ENCODE data around the gene SHANK3.

The SHANK3 gene

DNA sequence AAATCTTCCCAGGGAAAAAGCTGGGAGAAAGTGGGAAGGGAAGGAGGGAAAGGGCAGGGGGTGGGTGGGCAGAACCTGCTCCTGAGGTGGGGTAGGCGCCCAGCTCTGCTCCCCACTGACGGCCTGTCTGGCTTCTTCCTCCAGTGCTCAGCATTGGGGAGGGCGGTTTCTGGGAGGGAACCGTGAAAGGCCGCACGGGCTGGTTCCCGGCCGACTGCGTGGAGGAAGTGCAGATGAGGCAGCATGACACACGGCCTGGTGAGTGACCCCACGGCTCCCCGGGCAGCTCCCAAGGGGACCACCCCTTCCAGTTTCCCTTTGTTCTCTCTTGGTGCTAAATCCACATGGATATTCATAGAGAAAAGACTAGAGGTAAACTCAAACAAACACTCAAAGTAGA lies 25.9 kb downstream of the SHANK3 start:
- DNase-seq (ENCODE audit: low read depth in 1 of 2, low spot score in 1 of 2): no peak

GRCh38 chr22:50699001-50699755 lies 26.6 kb downstream of the SHANK3 start:
- no peak for DNase-seq (ENCODE audit: low read depth in 1 of 2, low spot score in 1 of 2)

- no peak for DNase-seq (ENCODE audit: low read depth in 1 of 2, low spot score in 1 of 2)
These were observed 27.2 kb downstream of the SHANK3 start for GRCh38 chr22:50699756-50700386.

DNA sequence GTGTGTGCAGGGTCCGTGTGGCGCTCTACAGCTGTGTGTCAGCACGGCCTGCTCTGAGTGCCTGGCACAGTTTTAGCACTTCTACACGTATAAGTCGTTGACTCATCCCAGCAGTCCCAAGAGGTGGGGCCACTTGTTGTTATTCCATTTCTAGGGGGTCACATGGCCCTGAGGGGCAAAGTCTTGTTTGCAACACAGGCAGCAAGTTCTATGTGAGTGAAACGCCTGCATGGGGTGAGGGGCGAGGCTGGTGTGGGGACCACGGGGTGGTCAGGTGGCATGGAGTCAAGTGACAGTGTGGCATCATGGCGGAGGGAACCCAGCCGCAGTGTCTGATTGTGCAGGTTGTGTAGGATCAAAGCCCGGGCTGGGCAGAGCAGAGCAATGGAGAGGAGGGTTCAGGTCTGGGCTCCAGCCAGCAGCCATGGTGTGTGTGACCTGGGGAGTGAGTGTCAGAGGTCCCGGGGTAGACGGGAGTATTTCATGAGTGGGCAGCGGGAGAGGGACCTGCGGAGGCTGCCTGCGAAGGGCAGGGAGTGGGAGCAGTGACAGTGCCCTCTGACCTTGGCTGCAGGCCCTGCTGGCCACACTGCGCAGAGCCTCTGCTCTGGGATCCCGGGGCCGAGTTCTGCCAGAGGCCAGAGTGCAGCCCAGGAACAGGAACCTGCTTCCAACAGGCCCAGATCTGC lies 27.9 kb downstream of the SHANK3 start:
- DNase-seq (ENCODE audit: low read depth in 1 of 2, low spot score in 1 of 2): no peak

GRCh38 chr22:50701076-50701419 lies 28.4 kb downstream of the SHANK3 start:
- DNase-seq (ENCODE audit: low read depth in 1 of 2, low spot score in 1 of 2): no peak

- DNase-seq (ENCODE audit: low read depth in 1 of 2, low spot score in 1 of 2): no peak
These were observed 29.0 kb downstream of the SHANK3 start for GRCh38 chr22:50701428-50702154.

DNA sequence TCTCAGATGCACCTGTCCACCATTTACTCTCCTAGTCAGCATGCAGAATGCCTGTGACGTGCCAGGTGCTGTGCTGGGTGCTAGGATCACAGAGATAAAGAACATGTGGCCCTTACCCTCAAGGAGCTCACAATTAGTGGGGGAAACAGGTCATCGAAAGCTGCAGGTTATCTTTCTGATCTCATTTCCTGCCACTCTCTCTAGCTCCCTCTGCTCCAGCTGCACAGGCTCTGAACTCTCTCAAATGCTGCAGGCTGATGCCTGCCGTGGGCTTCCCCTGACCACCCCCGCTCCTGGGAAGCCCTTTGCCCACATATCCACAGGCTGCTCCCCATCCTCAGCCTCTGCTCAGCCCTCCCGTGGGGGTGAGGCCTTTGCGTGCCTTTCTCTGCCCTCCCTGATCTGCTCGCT lies 29.6 kb downstream of the SHANK3 start:
- no peak for DNase-seq (ENCODE audit: low read depth in 1 of 2, low spot score in 1 of 2)

GRCh38 chr22:50702821-50703725 lies 30.4 kb downstream of the SHANK3 start:
- DNase-seq (ENCODE audit: low read depth in 1 of 2, low spot score in 1 of 2): no peak

DNA sequence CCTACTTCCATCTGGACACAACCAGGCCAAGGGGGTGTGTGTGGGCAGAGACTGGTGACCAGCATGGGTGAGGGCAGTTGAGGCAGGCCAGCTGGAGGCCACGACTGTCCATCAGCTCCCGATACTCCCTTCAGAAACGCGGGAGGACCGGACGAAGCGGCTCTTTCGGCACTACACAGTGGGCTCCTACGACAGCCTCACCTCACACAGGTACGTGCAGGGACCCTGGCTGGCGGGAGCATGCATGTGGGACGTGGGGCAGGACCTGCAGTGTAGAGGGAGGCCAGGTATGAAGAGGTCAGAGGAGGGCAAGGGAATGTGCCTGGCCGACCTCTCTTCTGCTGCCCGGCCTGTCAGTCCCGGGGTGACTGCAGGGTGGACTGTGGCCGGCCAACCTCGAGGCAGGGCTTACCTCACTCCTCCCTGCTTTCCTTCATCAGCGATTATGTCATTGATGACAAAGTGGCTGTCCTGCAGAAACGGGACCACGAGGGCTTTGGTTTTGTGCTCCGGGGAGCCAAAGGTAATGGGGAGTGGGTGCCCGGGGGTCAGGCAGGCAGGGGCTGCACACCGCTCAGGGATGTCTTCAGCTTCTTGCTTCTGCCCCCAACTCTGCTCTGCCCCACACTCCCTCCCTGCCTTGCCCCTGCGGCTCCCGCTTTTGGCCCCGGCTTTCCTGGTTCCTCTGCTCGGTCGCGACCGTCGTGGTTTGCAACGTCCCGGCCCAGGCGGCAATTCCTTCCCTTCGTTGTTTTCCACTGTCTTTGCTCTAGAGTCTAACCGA lies 31.3 kb downstream of the SHANK3 start:
- DNase-seq (ENCODE audit: low read depth in 1 of 2, low spot score in 1 of 2): no peak

DNA sequence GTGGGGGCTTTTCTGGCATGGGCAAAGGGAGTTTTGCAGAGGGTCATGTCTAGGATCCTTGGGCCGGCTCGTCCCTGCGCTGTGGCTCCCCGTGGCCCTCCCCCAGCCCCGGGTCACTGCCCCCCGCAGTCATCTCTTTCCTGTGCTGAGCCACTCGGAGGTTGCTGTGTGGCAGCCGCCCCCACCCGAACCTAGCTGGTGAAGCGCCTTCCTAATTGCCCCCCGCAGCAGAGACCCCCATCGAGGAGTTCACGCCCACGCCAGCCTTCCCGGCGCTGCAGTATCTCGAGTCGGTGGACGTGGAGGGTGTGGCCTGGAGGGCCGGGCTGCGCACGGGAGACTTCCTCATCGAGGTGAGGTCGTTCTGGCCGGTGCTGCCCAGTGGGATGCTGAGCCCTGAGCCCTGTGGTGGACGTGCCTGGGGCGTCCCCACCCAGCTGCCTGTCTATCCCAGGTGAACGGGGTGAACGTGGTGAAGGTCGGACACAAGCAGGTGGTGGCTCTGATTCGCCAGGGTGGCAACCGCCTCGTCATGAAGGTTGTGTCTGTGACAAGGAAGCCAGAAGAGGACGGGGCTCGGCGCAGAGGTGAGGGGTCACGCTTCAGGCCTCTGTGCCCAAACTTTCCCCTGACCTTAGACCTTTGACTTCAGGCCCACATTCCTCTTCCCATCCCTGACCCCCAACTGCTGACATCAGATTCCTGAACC lies 32.0 kb downstream of the SHANK3 start:
- DNase-seq (ENCODE audit: low read depth in 1 of 2, low spot score in 1 of 2): no peak

DNA sequence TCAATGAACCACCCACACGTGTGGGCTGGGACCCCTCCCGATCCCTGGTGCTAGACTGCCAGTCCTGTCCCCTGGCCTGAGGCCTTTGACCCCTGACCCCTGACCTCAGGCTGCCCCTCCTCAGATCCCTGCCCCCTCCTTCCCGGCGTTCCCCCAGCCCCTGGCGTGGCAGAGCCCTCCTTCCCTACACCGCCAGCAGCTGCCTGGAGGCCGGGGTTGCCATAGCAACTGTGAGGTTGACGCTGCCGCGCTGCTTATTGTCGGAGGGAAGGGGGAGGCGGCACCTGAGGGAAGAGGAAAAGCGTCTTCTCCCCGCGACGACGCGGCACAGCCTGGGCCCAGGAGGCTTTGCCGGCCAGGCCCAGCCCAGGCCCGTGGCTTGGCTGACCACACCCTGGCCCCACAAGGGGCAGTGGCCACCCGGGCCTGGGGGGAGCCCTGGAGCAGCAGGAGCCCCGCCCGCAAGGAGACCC lies 32.6 kb downstream of the SHANK3 start:
- no peak for DNase-seq (ENCODE audit: low read depth in 1 of 2, low spot score in 1 of 2)

- no peak for DNase-seq (ENCODE audit: low read depth in 1 of 2, low spot score in 1 of 2)
These were observed 33.3 kb downstream of the SHANK3 start for GRCh38 chr22:50705851-50706351.

- no peak for DNase-seq (ENCODE audit: low read depth in 1 of 2, low spot score in 1 of 2)
These were observed 34.0 kb downstream of the SHANK3 start for GRCh38 chr22:50706481-50707125.

DNA sequence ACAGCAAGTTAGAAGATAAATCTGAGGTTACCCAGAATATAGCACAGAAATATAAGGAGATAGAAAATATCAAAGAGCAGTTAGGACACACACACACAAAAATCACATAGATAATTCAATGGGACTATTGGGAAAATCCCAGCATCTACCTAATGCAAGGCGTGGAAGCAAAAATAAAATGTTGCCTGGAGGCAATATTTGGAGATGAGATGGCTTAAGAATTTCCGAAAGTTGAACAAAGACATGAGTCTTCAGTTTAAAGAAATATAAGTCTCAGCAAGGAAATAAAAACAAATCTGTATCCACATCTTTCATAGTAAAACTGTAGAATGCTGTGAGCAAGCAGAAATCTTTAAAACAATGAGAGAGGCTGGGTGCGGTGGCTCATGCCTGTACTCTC lies 35.9 kb downstream of the SHANK3 start:
- no peak for DNase-seq (ENCODE audit: low read depth in 1 of 2, low spot score in 1 of 2)

- no peak for DNase-seq (ENCODE audit: low read depth in 1 of 2, low spot score in 1 of 2)
These were observed 36.4 kb downstream of the SHANK3 start for GRCh38 chr22:50708996-50709395.

DNA sequence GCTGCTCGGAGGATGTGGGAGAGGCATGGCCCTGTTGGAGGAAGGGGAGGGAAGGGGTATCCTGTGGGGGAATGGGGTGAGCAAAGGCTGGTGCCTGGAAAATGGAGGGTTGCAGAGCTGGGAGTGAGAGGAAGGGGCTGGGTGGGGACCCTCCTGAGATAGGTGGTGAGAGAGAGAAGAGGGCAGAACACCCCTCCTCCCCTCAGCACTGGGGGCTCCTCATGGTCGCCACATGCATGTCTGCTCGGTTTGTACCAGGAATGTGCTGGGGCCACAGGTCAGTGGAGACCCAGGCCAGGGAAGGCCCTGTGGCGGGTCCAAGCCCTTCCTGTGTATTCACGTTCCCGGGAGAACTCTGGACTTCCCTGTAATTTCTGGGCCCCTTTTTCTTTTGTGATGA lies 37.6 kb downstream of the SHANK3 start:
- no peak for DNase-seq (ENCODE audit: low read depth in 1 of 2, low spot score in 1 of 2)

GRCh38 chr22:50710886-50711285 lies 38.3 kb downstream of the SHANK3 start:
- no peak for DNase-seq (ENCODE audit: low read depth in 1 of 2, low spot score in 1 of 2)
